ENCODE data around the gene PDE5A. TPM values are rescaled to one million over a fixed set of nuclear protein-coding genes. Genes with fewer than 3 reads are reported as not detected.

The PDE5A gene
- total and polyA plus RNA-seq, 8 donors, result 26.7 to 78.2 (median 65.2) TPM

DNA sequence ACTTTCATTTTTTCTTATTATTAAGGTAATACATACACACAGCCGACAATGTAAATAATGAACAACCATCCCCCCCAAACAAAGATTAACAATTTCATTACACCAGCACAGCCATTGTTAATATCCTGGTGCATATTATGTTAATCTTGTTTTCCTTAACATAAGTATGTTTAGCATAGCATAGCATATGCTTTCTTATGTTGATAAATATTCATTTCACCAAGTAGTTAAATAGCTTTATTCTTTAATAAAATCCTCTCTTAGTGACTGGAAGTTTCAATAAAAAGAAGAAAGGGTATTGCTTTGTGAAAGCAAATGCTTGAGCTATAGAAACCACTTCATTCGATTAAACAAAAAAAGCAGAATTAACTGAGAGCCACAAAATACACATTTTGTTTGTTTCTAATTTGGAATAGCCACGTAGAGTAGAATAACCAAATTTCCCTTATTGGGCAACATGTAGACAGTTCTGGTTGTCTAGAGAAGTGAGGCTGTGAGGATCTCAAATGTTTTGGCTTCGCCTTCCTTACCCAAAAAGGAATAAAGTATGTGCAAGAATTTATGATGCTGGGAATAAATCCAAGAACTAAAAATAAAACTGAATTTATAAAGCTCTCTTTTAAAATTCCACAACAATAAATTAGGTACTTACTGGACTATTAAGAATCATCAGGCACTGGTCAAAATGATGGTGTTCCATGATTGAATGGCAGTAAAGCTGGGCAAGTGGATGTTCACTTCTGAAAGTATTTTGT, 118.0 kb downstream of the PDE5A start:
- no peak for DNase-seq
- no peak overlapping the region for H3K4me3 ChIP-seq
- no peaks in the 10 kb centered on the region for H3K4me1 ChIP-seq
- ATAC-seq, result peak; percentile 30
- no peaks in the 10 kb centered on the region for H3K27me3 ChIP-seq
- intact Hi-C loops (cut with DNase I), result no loop called here
- H3K9me3 ChIP-seq, result no peaks in the 10 kb centered on the region
- peak overlapping the region in 1 of 2 donors; percentile 44 for H3K27ac ChIP-seq
- peaks cover 0 to 30% of the 10 kb centered on the region in 2 donors for H3K36me3 ChIP-seq
- TF ChIP-seq, protein P1, sequence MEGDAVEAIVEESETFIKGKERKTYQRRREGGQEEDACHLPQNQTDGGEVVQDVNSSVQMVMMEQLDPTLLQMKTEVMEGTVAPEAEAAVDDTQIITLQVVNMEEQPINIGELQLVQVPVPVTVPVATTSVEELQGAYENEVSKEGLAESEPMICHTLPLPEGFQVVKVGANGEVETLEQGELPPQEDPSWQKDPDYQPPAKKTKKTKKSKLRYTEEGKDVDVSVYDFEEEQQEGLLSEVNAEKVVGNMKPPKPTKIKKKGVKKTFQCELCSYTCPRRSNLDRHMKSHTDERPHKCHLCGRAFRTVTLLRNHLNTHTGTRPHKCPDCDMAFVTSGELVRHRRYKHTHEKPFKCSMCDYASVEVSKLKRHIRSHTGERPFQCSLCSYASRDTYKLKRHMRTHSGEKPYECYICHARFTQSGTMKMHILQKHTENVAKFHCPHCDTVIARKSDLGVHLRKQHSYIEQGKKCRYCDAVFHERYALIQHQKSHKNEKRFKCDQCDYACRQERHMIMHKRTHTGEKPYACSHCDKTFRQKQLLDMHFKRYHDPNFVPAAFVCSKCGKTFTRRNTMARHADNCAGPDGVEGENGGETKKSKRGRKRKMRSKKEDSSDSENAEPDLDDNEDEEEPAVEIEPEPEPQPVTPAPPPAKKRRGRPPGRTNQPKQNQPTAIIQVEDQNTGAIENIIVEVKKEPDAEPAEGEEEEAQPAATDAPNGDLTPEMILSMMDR (IDR thresholded peaks at IDR 0.05), result no peak

- intact Hi-C loops (cut with DNase I), result no loop called here
- H3K27me3 ChIP-seq, result no peaks in the 10 kb centered on the region
- DNase-seq (no peak), ATAC-seq (no peak)
- no peaks in the 10 kb centered on the region for H3K4me1 ChIP-seq
- H3K9me3 ChIP-seq, result no peaks in the 10 kb centered on the region
- H3K4me3 ChIP-seq, result no peak overlapping the region
- TF ChIP-seq, protein P1 (IDR thresholded peaks at IDR 0.05), result no peak
- H3K36me3 ChIP-seq, result peaks cover 0 to 11% of the 10 kb centered on the region in 2 donors
- H3K27ac ChIP-seq, result no peak overlapping the region
Measured at GRCh38 chr4:119508281-119508680, 120.3 kb downstream of the PDE5A start.

DNA sequence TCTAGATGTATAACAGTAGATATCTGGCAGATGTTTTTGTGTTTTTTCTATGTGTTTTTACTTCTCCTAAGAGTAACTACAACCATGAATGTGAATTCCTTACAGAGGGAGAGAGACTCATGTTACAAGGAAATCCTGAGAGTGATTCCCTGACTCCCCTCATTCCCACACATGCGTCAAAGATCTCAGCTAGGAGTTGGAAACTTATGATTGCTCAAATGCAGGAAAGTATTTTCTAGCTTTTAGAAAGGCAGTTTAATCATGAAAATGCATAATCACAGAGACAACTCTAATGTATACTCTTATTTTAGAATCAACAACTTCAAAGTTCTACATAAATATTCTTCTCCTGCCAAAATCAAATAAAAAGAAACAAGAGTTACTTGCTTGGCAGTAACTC, 121.8 kb downstream of the PDE5A start:
- Histone ChIP-seq H3K4me3 (no peak overlapping the region), H3K4me1 (no peaks in the 10 kb centered on the region), H3K27ac (no peak overlapping the region), H3K9me3 (no peaks in the 10 kb centered on the region), H3K36me3 (peaks cover 0 to 4% of the 10 kb centered on the region in 2 donors), H3K27me3 (no peaks in the 10 kb centered on the region)
- ATAC-seq (no peak), DNase-seq (no peak)
- intact Hi-C loops (cut with DNase I), result no loop called here
- TF ChIP-seq, protein P1 (IDR thresholded peaks at IDR 0.05), result no peak

GRCh38 chr4:119504616-119505015, 124.0 kb downstream of the PDE5A start:
- Histone ChIP-seq H3K27ac (no peak overlapping the region), H3K4me3 (no peak overlapping the region), H3K9me3 (no peaks in the 10 kb centered on the region), H3K27me3 (no peaks in the 10 kb centered on the region), H3K36me3 (peaks cover 0 to 24% of the 10 kb centered on the region in 2 donors), H3K4me1 (no peaks in the 10 kb centered on the region)
- intact Hi-C loops (cut with DNase I), result no loop called here
- DNase-seq, result no peak
- ATAC-seq, result no peak
- TF ChIP-seq, protein P1 (IDR thresholded peaks at IDR 0.05), result no peak

GRCh38 chr4:119501740-119502139, 126.9 kb downstream of the PDE5A start:
- H3K27ac ChIP-seq, result no peak overlapping the region
- H3K4me3 ChIP-seq, result no peak overlapping the region
- TF ChIP-seq, protein P1 (IDR thresholded peaks at IDR 0.05), result no peak
- ATAC-seq (no peak), DNase-seq (no peak)
- intact Hi-C loops (cut with DNase I), result no loop called here
- no peaks in the 10 kb centered on the region for H3K9me3 ChIP-seq
- no peaks in the 10 kb centered on the region for H3K4me1 ChIP-seq
- peaks cover 0 to 46% of the 10 kb centered on the region in 2 donors for H3K36me3 ChIP-seq
- no peaks in the 10 kb centered on the region for H3K27me3 ChIP-seq

All from left lung (tissue), 10 donors.